H1 (cell line): Measurements from ENCODE around the gene RAB35. TPM values are rescaled to one million over a fixed set of nuclear protein-coding genes. Genes with fewer than 3 reads are reported as not detected.

ENCODE experiments used
- FOSL1 ChIP-seq: IDR thresholded peaks from 2 replicates; pipeline ENCODE4 v1.6.1; 2011; ENCODE audit warnings: mild to moderate bottlenecking, low read depth, low read length, moderate library complexity; ENCODE audit not compliant: insufficient read depth
- RNF2 ChIP-seq: fragments of 200-900, 300-1000 bp; sonication (generic); IDR thresholded peaks from 2 replicates; pipeline ENCODE4 v1.7.1; 2016; ENCODE audit warnings: borderline replicate concordance, low read depth, mild to moderate bottlenecking, antibody characterized with exemption, low read length; ENCODE audit not compliant: poor library complexity, severe bottlenecking; ENCODE audit errors: missing control alignments
- TAF1 ChIP-seq: IDR thresholded peaks from 2 replicates; pipeline ENCODE4 v1.6.1; 2011; ENCODE audit warnings: mild to moderate bottlenecking, low read depth, low read length
- TEAD4 ChIP-seq: IDR thresholded peaks from 2 replicates; pipeline ENCODE4 v1.6.1; 2012; ENCODE audit warnings: low read depth, low read length, inconsistent platforms, mixed read lengths
- polyA plus RNA-seq, 7 experiments: library from polyadenylated mRNA; depleted of rRNA in 3 of 7; stranded (reverse) in 5 of 7; unstranded in 2 of 7; fragments of >200 nt in 5 of 7; fragments of 200-250 nt in 2 of 7; gene quantifications; 1 replicate in 5 of 7; 2 replicates in 1 of 7; 4 replicates in 1 of 7; pipeline versions ENCODE4 v1.2.1 to v1.2.3, GENCODE V29; 2011 to 2013; ENCODE audit warnings: missing spikeins in 2 of 7, mixed read lengths in 2 of 7
- total RNA-seq: library from RNA; stranded (reverse); fragmentation: NEBNext Ultra II Directional; extraction: Animal tissue kit (Norgen Biotek cat#: 25700); gene quantifications from 2 replicates; pipeline ENCODE4 v1.2.1, GENCODE V29; 2021

Gene RAB35
- total and polyA plus RNA-seq, 2 of the 8 experiments (the other 6 are each of a cell fraction or from before 2014, with no cell fraction given): 33.4 to 39.0 TPM

- TF ChIP-seq FOSL1: no peak
- no peak for TF ChIP-seq TAF1
- TF ChIP-seq RNF2: no peak
- no peak for TF ChIP-seq TEAD4
These were observed 59.8 kb downstream of the RAB35 start (continued) for GRCh38 chr12:120056739-120057138.
